Measurements from ENCODE around the gene METTL18.
A peak's percentile ranks its signal among the peaks of the same experiment; 100 is the strongest.
"Not testable (repeated sequence)": the region's sequence is repeated elsewhere in the genome, so short reads cannot be mapped to it uniquely, and the experiment has no call there.

Gene METTL18

GRCh38 chr1:169794530-169795416 lies at the start of gene METTL18:
Gene METTL18, minus strand, starts transcription at chr1:169794907. Its CDS starts 1,212 bp downstream, at chr1:169793695.
- peak; percentile 98 for DNase-seq (ENCODE audit: low spot score)

- DNase-seq (ENCODE audit: low spot score), result no peak
Measured at GRCh38 chr1:169838942-169839341, 44.2 kb upstream of the METTL18 start.

GRCh38 chr1:169836198-169836597 lies 41.5 kb upstream of the METTL18 start:
- no peak for DNase-seq (ENCODE audit: low spot score)

GRCh38 chr1:169835647-169836046 lies 40.9 kb upstream of the METTL18 start:
- no peak for DNase-seq (ENCODE audit: low spot score)

GRCh38 chr1:169834869-169835268 lies 40.2 kb upstream of the METTL18 start:
- no peak for DNase-seq (ENCODE audit: low spot score)

- no peak for DNase-seq (ENCODE audit: low spot score)
Measured at GRCh38 chr1:169833179-169833901, 38.6 kb upstream of the METTL18 start.

GRCh38 chr1:169829671-169830070 lies 35.0 kb upstream of the METTL18 start:
- DNase-seq (ENCODE audit: low spot score), result no peak

- no peak for DNase-seq (ENCODE audit: low spot score)
Measured at GRCh38 chr1:169824153-169824552, 29.4 kb upstream of the METTL18 start.

GRCh38 chr1:169821500-169821899 lies 26.8 kb upstream of the METTL18 start:
- no peak for DNase-seq (ENCODE audit: low spot score)

- DNase-seq (ENCODE audit: low spot score), result no peak
Measured at GRCh38 chr1:169816617-169817016, 21.9 kb upstream of the METTL18 start.

GRCh38 chr1:169814265-169814664 lies 19.6 kb upstream of the METTL18 start:
- DNase-seq (ENCODE audit: low spot score), result no peak

- no peak for DNase-seq (ENCODE audit: low spot score)
Measured at GRCh38 chr1:169812131-169812530, 17.4 kb upstream of the METTL18 start.

- DNase-seq (ENCODE audit: low spot score), result not testable (repeated sequence)
Measured at GRCh38 chr1:169811418-169812035, 16.8 kb upstream of the METTL18 start.

GRCh38 chr1:169809370-169810095 lies 14.8 kb upstream of the METTL18 start:
- DNase-seq (ENCODE audit: low spot score), result peak; percentile 29

GRCh38 chr1:169804941-169805340 lies 10.2 kb upstream of the METTL18 start:
- DNase-seq (ENCODE audit: low spot score), result no peak

- no peak for DNase-seq (ENCODE audit: low spot score)
Measured at GRCh38 chr1:169802888-169803287, 8.2 kb upstream of the METTL18 start.

- DNase-seq (ENCODE audit: low spot score), result no peak
Measured at GRCh38 chr1:169797281-169797680, 2.6 kb upstream of the METTL18 start.

GRCh38 chr1:169796274-169796810 lies 1.6 kb upstream of the METTL18 start:
- DNase-seq (ENCODE audit: low spot score), result no peak

- no peak for DNase-seq (ENCODE audit: low spot score)
Measured at GRCh38 chr1:169795687-169796086, 980 bp upstream of the METTL18 start.

GRCh38 chr1:169793730-169794129 lies 977 bp downstream of the METTL18 start:
- no peak for DNase-seq (ENCODE audit: low spot score)

GRCh38 chr1:169788402-169788801 lies 6.3 kb downstream of the METTL18 start:
- no peak for DNase-seq (ENCODE audit: low spot score)

- no peak for DNase-seq (ENCODE audit: low spot score)
Measured at GRCh38 chr1:169786974-169787373, 7.7 kb downstream of the METTL18 start.
